K562 (cell line): ENCODE data around the gene ZNF689. TPM values are rescaled to one million over a fixed set of nuclear protein-coding genes. Genes with fewer than 3 reads are reported as not detected.
A peak's percentile ranks its signal among the peaks of the same experiment; 100 is the strongest.

Source experiments
- ADNP ChIP-seq: fragments of 200-800 bp; sonication (Bioruptor generic); IDR thresholded peaks from 2 replicates; pipeline ENCODE4 v1.6.1; 2016; ENCODE audit warnings: missing genetic modification characterization, missing compliant biosample characterization
- AFF4 ChIP-seq: sonication (generic); formaldehyde crosslinking; IDR thresholded peaks from 2 replicates; pipeline ENCODE4 v1.8.0; 2023; ENCODE audit warnings: mild to moderate bottlenecking, missing genetic modification reagents
- HEY1 ChIP-seq: fragments of 250-450 bp; sonication (Bioruptor Pico); IDR thresholded peaks from 2 replicates; pipeline ENCODE4 v1.5.0; 2020; ENCODE audit warnings: mild to moderate bottlenecking, moderate library complexity, borderline replicate concordance
- IRF2 ChIP-seq: sonication (generic); formaldehyde crosslinking; IDR thresholded peaks from 2 replicates; pipeline ENCODE4 v1.8.1; 2022; ENCODE audit warnings: mild to moderate bottlenecking, missing genetic modification reagents
- KLF1 ChIP-seq: fragments of 450-650 bp; IDR thresholded peaks from 2 replicates; pipeline ENCODE4 v1.6.1; 2016; ENCODE audit warnings: missing genetic modification characterization, missing compliant biosample characterization
- MAFK ChIP-seq: IDR thresholded peaks from 2 replicates; pipeline ENCODE4 v1.6.1; 2011; ENCODE audit warnings: low read length, improper control_type of control experiment
- PHTF2 ChIP-seq: fragments of 250-450 bp; sonication (Bioruptor Pico); IDR thresholded peaks from 2 replicates; pipeline ENCODE4 v1.5.0; 2021; ENCODE audit warnings: mild to moderate bottlenecking
- THRAP3 ChIP-seq: fragments of 450-650 bp; IDR thresholded peaks from 2 replicates; pipeline ENCODE4 v1.6.1; 2016; ENCODE audit warnings: mild to moderate bottlenecking, inconsistent platforms, borderline replicate concordance
- ZNF280B ChIP-seq: fragments of 250-450 bp; sonication (Bioruptor Pico); IDR thresholded peaks from 2 replicates; pipeline ENCODE4 v1.5.1; 2021; ENCODE audit warnings: mild to moderate bottlenecking
- ZNF324 ChIP-seq: fragments of 250-450 bp; sonication (Bioruptor Pico); IDR thresholded peaks from 2 replicates; pipeline ENCODE4 v1.4.0; 2020; ENCODE audit warnings: mild to moderate bottlenecking
- ZNF586 ChIP-seq: fragments of 450-650 bp; formaldehyde crosslinking; conservative IDR thresholded peaks from 2 replicates; pipeline ENCODE4 v1.4.0; 2020; ENCODE audit warnings: mild to moderate bottlenecking, moderate library complexity
- ZNF609 ChIP-seq: sonication (generic); formaldehyde crosslinking; IDR thresholded peaks from 2 replicates; pipeline ENCODE4 v1.8.1; 2023; ENCODE audit warnings: missing genetic modification reagents, mild to moderate bottlenecking, borderline replicate concordance
- ZNF830 ChIP-seq: fragments of 250-450 bp; sonication (Bioruptor Pico); IDR thresholded peaks from 2 replicates; pipeline ENCODE4 v1.5.0; 2021; ENCODE audit warnings: mild to moderate bottlenecking
- ZSCAN32 ChIP-seq: fragments of 450-650 bp; formaldehyde crosslinking; IDR thresholded peaks from 2 replicates; pipeline ENCODE4 v1.4.0; 2020; ENCODE audit warnings: mild to moderate bottlenecking, moderate library complexity
- polyA plus RNA-seq, 8 experiments: library from polyadenylated mRNA; depleted of rRNA in 4 of 8; stranded (reverse) in 5 of 8; unstranded in 3 of 8; fragments of >200 nt; fragmentation: Nextera tagmentation in 2 of 8; fragmentation: Illumina TruSeq in 1 of 8; extraction: Ambion mirVana in 2 of 8; extraction: Trizol in 1 of 8; gene quantifications; 2 replicates each; pipeline versions ENCODE4 v1.2.1 to v1.2.3, GENCODE V29; 2011 to 2014; ENCODE audit warnings: inconsistent platforms in 1 of 8, missing spikeins in 1 of 8
- total RNA-seq, 7 experiments: library from RNA; depleted of rRNA in 6 of 7; stranded (reverse); fragments of >200 nt in 6 of 7; fragmentation: Illumina TruSeq in 2 of 7; extraction: Trizol in 2 of 7; gene quantifications; 2 replicates each; pipeline versions ENCODE4 v1.2.1 to v1.2.3, GENCODE V29; 2011 to 2021; ENCODE audit warnings: low replicate concordance in 1 of 7
- TF ChIP-seq, protein P1 (sequence below): fragments of 450-650 bp; formaldehyde crosslinking; IDR thresholded peaks from 2 replicates; pipeline ENCODE4 v1.4.0; 2020; ENCODE audit warnings: mild to moderate bottlenecking, mixed read lengths

Gene ZNF689
- total and polyA plus RNA-seq, 9 of the 15 experiments (the other 6 are each of a cell fraction or from before 2014, with no cell fraction given): 5.4 to 15.4 (median 10.8) TPM

GRCh38 chr16:30651124-30652004 lies 41.2 kb upstream of the ZNF689 start (continued):
- TF ChIP-seq THRAP3 (no peak), ADNP (tag) (no peak), IRF2 (CRISPR knock-in tag) (no peak), PHTF2 (CRISPR knock-in tag) (no peak), MAFK (no peak), ZNF609 (CRISPR knock-in tag) (no peak), ZNF280B (CRISPR knock-in tag) (no peak), ZNF324 (CRISPR knock-in tag) (0 out of 2 replicates have a peak, but pooled peaks have one; percentile 29), AFF4 (no peak), ZSCAN32 (no peak), KLF1 (tag) (no peak), HEY1 (CRISPR knock-in tag) (no peak), ZNF586 (CRISPR knock-in tag) (no peak), ZNF830 (CRISPR knock-in tag) (peak; percentile 55; the same call in 1 of the 2 replicates)
- TF ChIP-seq, protein P1, sequence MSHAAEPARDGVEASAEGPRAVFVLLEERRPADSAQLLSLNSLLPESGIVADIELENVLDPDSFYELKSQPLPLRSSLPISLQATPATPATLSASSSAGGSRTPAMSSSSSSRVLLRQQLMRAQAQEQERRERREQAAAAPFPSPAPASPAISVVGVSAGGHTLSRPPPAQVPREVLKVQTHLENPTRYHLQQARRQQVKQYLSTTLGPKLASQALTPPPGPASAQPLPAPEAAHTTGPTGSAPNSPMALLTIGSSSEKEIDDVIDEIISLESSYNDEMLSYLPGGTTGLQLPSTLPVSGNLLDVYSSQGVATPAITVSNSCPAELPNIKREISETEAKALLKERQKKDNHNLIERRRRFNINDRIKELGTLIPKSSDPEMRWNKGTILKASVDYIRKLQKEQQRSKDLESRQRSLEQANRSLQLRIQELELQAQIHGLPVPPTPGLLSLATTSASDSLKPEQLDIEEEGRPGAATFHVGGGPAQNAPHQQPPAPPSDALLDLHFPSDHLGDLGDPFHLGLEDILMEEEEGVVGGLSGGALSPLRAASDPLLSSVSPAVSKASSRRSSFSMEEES (CRISPR knock-in tag): no peak
